Activated CD4-positive, alpha-beta memory T cell treated with anti-CD3 and anti-CD28 coated beads, Interleukin-2, amount 10 ng/mL, durations not matched to agents 7 days and 5 days (primary cell): ENCODE measurements around the gene OSBP2. TPM values are rescaled to one million over a fixed set of nuclear protein-coding genes. Genes with fewer than 3 reads are reported as not detected.

Source experiments
- CTCF ChIA-PET: fragments of 350-600 bp; sonication (Branson Sonifier 250); formaldehyde crosslinking; loops from one replicate; lab custom pipeline; 2021; ENCODE audit warnings: antibody characterized with exemption, inconsistent platforms; lab: Charles Lee
- POLR2A ChIA-PET: fragments of 350-600 bp; sonication (Branson Sonifier 250); formaldehyde crosslinking; loops from one replicate; lab custom pipeline; 2021; ENCODE audit warnings: antibody characterized with exemption; lab: Charles Lee
- DNase-seq: peaks from one replicate; pipeline ENCODE4 v3.0.0-alpha.2; 2020
- H3K27ac Mint-ChIP-seq: one replicate; pipeline ENCODE4 v1.8.0; 2021; ENCODE audit warnings: mild to moderate bottlenecking, mixed read lengths
- H3K27me3 Mint-ChIP-seq: one replicate; pipeline ENCODE4 v1.8.0; 2021; ENCODE audit warnings: mixed read lengths
- H3K36me3 Mint-ChIP-seq: one replicate; pipeline ENCODE4 v1.8.0; 2021; ENCODE audit warnings: low read depth, mixed read lengths
- H3K4me1 Mint-ChIP-seq: one replicate; pipeline ENCODE4 v1.8.0; 2021; ENCODE audit warnings: mixed read lengths
- H3K4me3 Mint-ChIP-seq: one replicate; pipeline ENCODE4 v1.8.0; 2021; ENCODE audit warnings: mild to moderate bottlenecking, mixed read lengths
- H3K9me3 Mint-ChIP-seq: one replicate; pipeline ENCODE4 v1.8.0; 2021; ENCODE audit warnings: mixed read lengths
- total RNA-seq, 2 experiments: library from RNA; stranded (reverse); gene quantifications; one replicate each; pipeline ENCODE4 v1.2.3, GENCODE V29; 2021

The OSBP2 gene
- total RNA-seq, 2 experiments from 2014 or later: 4.8 to 5.0 TPM

DNA sequence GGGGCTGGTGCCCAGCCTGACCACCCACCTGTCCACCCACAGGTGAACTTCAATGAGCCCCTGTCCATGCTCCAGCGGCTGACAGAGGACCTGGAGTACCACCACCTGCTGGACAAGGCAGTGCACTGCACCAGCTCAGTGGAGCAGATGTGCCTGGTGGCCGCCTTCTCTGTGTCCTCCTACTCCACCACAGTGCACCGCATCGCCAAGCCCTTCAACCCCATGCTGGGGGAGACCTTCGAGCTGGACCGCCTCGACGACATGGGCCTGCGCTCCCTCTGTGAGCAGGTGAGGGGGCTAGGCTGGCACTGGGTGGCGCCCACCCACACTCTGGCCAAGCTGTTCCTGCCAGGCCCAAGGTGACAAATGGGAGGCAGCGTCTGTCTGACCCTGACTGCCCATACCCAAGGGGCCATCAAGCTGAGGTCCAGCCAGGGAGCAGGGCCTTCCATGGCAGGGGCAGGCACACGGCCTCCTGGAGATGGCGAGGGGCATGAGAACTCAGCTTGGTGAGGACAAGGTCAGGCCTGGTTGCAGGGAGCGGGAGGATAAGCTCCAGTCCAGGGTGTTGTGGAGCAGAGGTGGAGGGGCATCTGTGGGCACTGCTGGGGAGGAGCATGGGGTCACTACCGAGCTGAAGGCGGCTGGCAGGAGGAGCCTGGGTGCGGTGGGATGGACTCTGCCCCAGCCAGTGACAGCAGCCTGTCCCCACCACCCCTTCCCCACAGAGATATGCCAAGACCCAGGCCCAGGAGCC, 196.2 kb downstream of the OSBP2 start:
- Mint-ChIP-seq H3K9me3 (no peaks in the 10 kb centered on the region), H3K36me3 (no peaks in the 10 kb centered on the region)
- CTCF ChIA-PET: interaction anchor here (0.6 to 2.2 kb wide), 11 partner anchors 8 to 477 kb away, joined by 3 to 10 read pairs (median 3); partner anchors contain the start of gene SLC35E4

DNA sequence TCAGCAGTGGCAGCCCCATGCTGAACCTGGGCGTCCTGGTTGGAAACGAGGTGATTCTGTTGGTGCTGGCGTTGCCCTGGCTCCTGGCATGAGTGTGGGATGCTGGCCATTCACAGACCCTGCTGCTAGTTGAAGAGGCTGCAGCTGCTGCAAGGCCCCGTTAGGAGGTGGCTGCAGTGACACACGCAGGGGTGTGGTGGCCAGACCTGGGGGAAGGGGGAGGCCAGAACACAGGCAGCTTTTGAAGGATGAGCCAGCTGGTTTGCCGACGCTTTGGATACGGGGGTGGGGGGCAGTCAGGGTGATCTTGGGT, 196.7 kb downstream of the OSBP2 start:
- no peak for DNase-seq
- H3K27ac Mint-ChIP-seq: no peak overlapping the region
- no peaks in the 10 kb centered on the region for H3K9me3 Mint-ChIP-seq

More for the DNA sequence above, 196.2 kb downstream of the OSBP2 start:
- no peak overlapping the region for H3K27ac Mint-ChIP-seq
- H3K4me1 Mint-ChIP-seq: peaks cover 11% of the 10 kb centered on the region
- H3K27me3 Mint-ChIP-seq: no peaks in the 10 kb centered on the region
- H3K4me3 Mint-ChIP-seq: no peak overlapping the region
- peak; percentile 42 for DNase-seq
- POLR2A ChIA-PET: interaction anchor here (1.3 kb wide), 1 partner anchor 256 kb away, joined by 4 read pairs; no protein-coding TSS in a partner anchor

GRCh38 chr22:30891781-30892180, 197.1 kb downstream of the OSBP2 start:
- H3K27ac Mint-ChIP-seq: no peak overlapping the region
- H3K36me3 Mint-ChIP-seq: no peaks in the 10 kb centered on the region
- H3K4me3 Mint-ChIP-seq: no peak overlapping the region
- peaks cover 11% of the 10 kb centered on the region for H3K4me1 Mint-ChIP-seq
- H3K27me3 Mint-ChIP-seq: no peaks in the 10 kb centered on the region
- POLR2A ChIA-PET: no interaction called here
- DNase-seq: no peak
- CTCF ChIA-PET: no interaction called here
- no peaks in the 10 kb centered on the region for H3K9me3 Mint-ChIP-seq

More for the DNA sequence above, 196.7 kb downstream of the OSBP2 start:
- Mint-ChIP-seq H3K4me3 (no peak overlapping the region), H3K36me3 (no peaks in the 10 kb centered on the region), H3K4me1 (peaks cover 11% of the 10 kb centered on the region), H3K27me3 (no peaks in the 10 kb centered on the region)
- POLR2A ChIA-PET: no interaction called here
- CTCF ChIA-PET: interaction anchor here (0.6 to 2.2 kb wide), 4 partner anchors 127 to 477 kb away, joined by 3 to 10 read pairs (median 4); partner anchors contain the start of gene SLC35E4

DNA sequence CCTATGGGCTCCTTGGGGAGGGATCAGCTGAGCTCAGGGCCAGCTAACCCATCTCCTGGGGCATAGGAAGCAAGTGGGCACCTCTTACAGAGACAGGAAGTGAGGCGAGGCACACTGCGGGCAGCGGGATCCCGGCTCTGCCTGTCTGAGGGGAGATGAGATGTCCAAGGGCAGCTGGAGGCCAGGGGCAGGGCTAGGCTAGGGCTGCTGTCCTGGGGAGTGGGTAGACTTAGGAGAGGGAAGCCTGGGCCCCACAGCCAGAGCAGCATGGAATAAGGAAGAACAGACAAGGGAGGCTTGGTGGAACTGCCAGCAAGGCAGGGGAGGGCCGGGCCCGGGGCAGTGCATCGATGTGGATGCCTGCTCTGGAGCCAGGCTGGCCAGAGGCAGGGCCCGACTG, 197.6 kb downstream of the OSBP2 start:
- DNase-seq: no peak
- POLR2A ChIA-PET: no interaction called here
- no peaks in the 10 kb centered on the region for H3K27me3 Mint-ChIP-seq
- peaks cover 11% of the 10 kb centered on the region for H3K4me1 Mint-ChIP-seq
- no peak overlapping the region for H3K27ac Mint-ChIP-seq
- H3K9me3 Mint-ChIP-seq: no peaks in the 10 kb centered on the region
- CTCF ChIA-PET: no interaction called here
- H3K36me3 Mint-ChIP-seq: peaks cover 2% of the 10 kb centered on the region
- no peak overlapping the region for H3K4me3 Mint-ChIP-seq

GRCh38 chr22:30892731-30893221, 198.1 kb downstream of the OSBP2 start:
- Mint-ChIP-seq H3K27ac (no peak overlapping the region), H3K4me1 (peaks cover 11% of the 10 kb centered on the region), H3K27me3 (no peaks in the 10 kb centered on the region), H3K36me3 (peaks cover 2% of the 10 kb centered on the region), H3K4me3 (no peak overlapping the region), H3K9me3 (no peaks in the 10 kb centered on the region)
- POLR2A ChIA-PET: no interaction called here
- CTCF ChIA-PET: no interaction called here
- no peak for DNase-seq

DNA sequence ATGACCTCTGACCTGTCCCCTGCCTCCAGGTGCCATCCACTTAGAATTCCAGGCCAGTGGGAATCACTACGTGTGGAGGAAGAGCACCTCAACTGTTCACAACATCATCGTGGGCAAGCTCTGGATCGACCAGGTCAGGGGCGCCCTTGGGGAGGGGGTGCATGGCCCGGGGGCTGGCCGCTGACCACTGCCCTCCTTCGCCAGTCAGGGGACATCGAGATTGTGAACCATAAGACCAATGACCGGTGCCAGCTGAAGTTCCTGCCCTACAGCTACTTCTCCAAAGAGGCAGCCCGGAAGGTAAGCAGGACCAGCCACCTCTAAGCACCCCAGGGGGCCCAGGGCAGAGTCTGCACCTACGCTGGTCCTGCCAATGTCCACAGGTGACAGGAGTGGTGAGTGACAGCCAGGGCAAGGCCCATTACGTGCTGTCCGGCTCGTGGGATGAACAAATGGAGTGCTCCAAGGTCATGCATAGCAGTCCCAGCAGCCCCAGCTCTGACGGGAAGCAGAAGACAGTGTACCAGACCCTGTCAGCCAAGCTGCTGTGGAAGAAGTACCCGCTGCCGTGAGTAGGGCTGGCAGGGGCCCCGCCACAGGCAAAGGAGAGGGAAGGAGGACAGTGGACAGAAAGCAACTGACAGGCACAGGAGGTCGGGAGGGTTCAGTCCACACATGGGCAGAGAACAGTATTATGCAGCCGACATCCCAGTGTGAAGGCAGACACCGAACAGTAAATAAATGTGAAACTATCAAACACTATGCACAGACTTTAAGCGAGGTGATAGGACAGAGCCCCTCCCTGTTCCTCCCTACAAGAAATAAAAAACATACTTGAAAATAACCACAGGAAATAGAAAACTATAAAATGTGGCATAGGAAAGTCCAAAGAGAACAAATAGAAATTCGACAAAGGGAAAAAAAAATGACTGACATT, 199.0 kb downstream of the OSBP2 start:
- Mint-ChIP-seq H3K4me3 (no peak overlapping the region), H3K27me3 (no peaks in the 10 kb centered on the region), H3K9me3 (no peaks in the 10 kb centered on the region), H3K36me3 (peaks cover 2% of the 10 kb centered on the region), H3K4me1 (peaks cover 11% of the 10 kb centered on the region), H3K27ac (no peak overlapping the region)
- ChIA-PET CTCF (interaction anchor here (2.8 kb wide), 1 partner anchor 26 kb away, joined by 8 read pairs; no protein-coding TSS in a partner anchor), POLR2A (no interaction called here)
- no peak for DNase-seq

DNA sequence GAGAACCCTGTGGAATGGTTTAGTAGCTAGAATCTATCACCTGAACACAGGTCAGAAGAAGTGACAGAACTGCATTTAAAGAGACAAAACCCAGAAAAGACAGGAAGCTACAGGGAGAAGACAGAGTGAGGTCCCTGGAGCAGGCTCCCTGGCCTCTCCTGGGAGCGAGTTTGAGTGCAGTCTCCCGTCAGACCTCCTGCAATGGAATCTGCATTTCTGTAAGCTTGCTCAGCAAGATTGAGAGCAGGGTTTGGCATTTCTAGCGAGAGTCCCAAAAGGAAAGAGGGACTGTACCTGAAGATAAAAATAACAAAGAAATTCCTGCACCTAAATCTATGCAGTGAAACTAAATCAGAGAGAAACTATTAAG, 199.7 kb downstream of the OSBP2 start:
- no peaks in the 10 kb centered on the region for H3K9me3 Mint-ChIP-seq
- ChIA-PET POLR2A (no interaction called here), CTCF (interaction anchor here (2.8 kb wide), 1 partner anchor 26 kb away, joined by 8 read pairs; no protein-coding TSS in a partner anchor)
- H3K4me1 Mint-ChIP-seq: peaks cover 11% of the 10 kb centered on the region
- H3K36me3 Mint-ChIP-seq: peaks cover 2% of the 10 kb centered on the region
- DNase-seq: no peak
- H3K4me3 Mint-ChIP-seq: no peak overlapping the region
- no peak overlapping the region for H3K27ac Mint-ChIP-seq
- H3K27me3 Mint-ChIP-seq: no peaks in the 10 kb centered on the region

- CTCF ChIA-PET: interaction anchor here (1.0 to 1.9 kb wide), 2 partner anchors 14 to 182 kb away, joined by 3 to 4 read pairs; no protein-coding TSS in a partner anchor
- Mint-ChIP-seq H3K27me3 (no peaks in the 10 kb centered on the region), H3K36me3 (peaks cover 3% of the 10 kb centered on the region), H3K27ac (no peak overlapping the region), H3K4me1 (no peaks in the 10 kb centered on the region), H3K9me3 (no peaks in the 10 kb centered on the region), H3K4me3 (no peak overlapping the region)
- POLR2A ChIA-PET: interaction anchor here (0.6 kb wide), 1 partner anchor 11 kb away, joined by 3 read pairs; no protein-coding TSS in a partner anchor
- DNase-seq: no peak
Measured at GRCh38 chr22:30902496-30903357, 208.1 kb downstream of the OSBP2 start.

DNA sequence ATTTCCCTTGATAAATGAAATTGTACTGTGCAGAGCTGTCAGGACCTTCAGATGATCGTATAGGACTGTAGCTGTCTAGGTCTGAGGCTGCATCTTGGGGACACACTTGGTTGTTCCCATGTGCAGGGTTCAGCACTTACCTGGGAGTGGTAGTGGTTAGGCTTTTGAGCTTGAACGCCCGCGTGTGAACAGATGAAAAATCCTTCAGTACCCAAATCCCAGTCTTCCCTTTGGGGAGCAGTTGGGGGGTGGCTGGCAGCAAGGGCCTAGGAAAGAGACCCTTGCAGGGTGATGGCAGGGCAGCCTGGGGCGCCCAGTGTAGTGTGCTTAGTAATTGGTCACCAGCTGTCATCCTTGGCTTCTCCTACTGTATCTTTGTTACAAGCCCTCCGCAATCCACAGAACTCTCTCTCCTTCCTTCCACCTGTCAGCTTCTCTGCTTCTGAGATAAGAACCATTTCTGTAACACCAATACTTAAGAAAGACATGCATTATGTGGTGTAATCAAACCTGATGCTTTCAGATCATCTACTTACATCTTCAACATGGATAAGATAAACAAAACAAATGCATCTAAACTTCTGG, 209.3 kb downstream of the OSBP2 start:
- no peak overlapping the region for H3K27ac Mint-ChIP-seq
- H3K36me3 Mint-ChIP-seq: peaks cover 3% of the 10 kb centered on the region
- no peak for DNase-seq
- ChIA-PET POLR2A (no interaction called here), CTCF (interaction anchor here (0.6 to 1.9 kb wide), 2 partner anchors 16 to 181 kb away, joined by 3 to 4 read pairs; no protein-coding TSS in a partner anchor)
- no peaks in the 10 kb centered on the region for H3K27me3 Mint-ChIP-seq
- no peak overlapping the region for H3K4me3 Mint-ChIP-seq
- H3K4me1 Mint-ChIP-seq: no peaks in the 10 kb centered on the region
- H3K9me3 Mint-ChIP-seq: no peaks in the 10 kb centered on the region

DNA sequence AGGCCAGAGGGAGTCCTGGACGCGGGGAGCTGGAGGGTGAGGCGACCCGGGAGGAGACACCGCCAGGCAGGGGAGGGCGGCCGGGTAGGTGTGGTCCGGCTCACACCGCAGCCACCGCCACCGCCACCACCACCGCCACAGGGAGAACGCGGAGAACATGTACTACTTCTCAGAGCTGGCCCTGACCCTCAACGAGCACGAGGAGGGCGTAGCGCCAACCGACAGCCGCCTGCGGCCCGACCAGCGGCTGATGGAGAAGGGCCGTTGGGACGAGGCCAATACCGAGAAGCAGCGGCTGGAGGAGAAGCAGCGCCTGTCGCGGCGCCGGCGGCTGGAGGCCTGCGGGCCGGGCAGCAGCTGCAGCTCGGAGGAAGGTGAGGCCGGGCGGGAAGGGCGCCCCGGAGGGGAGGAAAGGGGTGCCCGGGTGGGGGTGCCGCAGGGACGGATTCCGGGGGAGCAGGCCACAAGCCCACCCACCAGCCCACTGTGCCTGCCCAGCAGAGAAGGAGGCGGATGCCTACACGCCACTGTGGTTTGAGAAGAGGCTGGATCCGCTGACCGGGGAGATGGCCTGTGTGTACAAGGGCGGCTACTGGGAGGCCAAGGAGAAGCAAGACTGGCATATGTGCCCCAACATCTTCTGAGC, 211.1 kb downstream of the OSBP2 start:
- Mint-ChIP-seq H3K27ac (no peak overlapping the region), H3K4me3 (no peak overlapping the region), H3K27me3 (no peaks in the 10 kb centered on the region), H3K4me1 (no peaks in the 10 kb centered on the region), H3K36me3 (peaks cover 4% of the 10 kb centered on the region), H3K9me3 (no peaks in the 10 kb centered on the region)
- POLR2A ChIA-PET: interaction anchor here (1.2 kb wide), 1 partner anchor 10 kb away, joined by 3 read pairs; no protein-coding TSS in a partner anchor
- CTCF ChIA-PET: interaction anchor here (1.3 kb wide), 1 partner anchor 14 kb away, joined by 3 read pairs; no protein-coding TSS in a partner anchor
- DNase-seq: no peak

DNA sequence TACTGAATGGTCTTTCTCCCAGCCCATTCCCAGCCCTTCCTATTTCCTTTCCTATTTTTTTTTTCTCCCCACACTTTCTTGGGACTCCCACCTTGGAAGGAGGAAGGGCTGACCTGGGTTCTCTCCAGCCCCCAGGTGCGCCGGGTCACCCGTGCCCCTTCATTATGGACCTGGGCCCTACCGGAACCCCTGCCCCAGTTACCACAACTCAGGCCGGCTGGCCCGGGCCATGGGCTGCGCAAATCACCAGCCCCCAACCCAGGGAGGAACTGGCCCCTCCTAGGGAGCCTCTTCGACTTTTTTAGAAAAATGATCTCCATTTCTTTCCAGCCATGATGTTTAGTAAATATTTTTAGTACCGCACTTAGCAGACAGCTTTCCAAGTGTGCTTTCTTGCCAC, 211.7 kb downstream of the OSBP2 start:
- Mint-ChIP-seq H3K27ac (no peak overlapping the region), H3K27me3 (no peaks in the 10 kb centered on the region), H3K4me1 (no peaks in the 10 kb centered on the region), H3K36me3 (peaks cover 4% of the 10 kb centered on the region), H3K4me3 (no peak overlapping the region), H3K9me3 (no peaks in the 10 kb centered on the region)
- ChIA-PET CTCF (no interaction called here), POLR2A (no interaction called here)
- DNase-seq: no peak
